HEK293 (cell line): ENCODE data around the gene KIF5B.

Source experiments
- KLF1 ChIP-seq: fragments of 450-650 bp; formaldehyde crosslinking; IDR thresholded peaks from 2 replicates; pipeline ENCODE4 v1.5.1; 2016; ENCODE audit warnings: missing biosample characterization, missing genetic modification characterization
- ZFP3 ChIP-seq: fragments of 450-650 bp; formaldehyde crosslinking; IDR thresholded peaks from 2 replicates; pipeline ENCODE4 v1.5.1; 2016; ENCODE audit warnings: low read depth, missing biosample characterization, missing genetic modification characterization
- ZNF549 ChIP-seq: fragments of 450-650 bp; IDR thresholded peaks from 2 replicates; pipeline ENCODE4 v1.5.1; 2018; ENCODE audit warnings: missing biosample characterization, missing genetic modification characterization, mild to moderate bottlenecking, inconsistent platforms, moderate library complexity
- TF ChIP-seq, protein P1 (sequence below): fragments of 450-650 bp; formaldehyde crosslinking; IDR thresholded peaks from 2 replicates; pipeline ENCODE4 v1.5.1; 2016; ENCODE audit warnings: missing biosample characterization, missing genetic modification characterization

KIF5B gene

DNA sequence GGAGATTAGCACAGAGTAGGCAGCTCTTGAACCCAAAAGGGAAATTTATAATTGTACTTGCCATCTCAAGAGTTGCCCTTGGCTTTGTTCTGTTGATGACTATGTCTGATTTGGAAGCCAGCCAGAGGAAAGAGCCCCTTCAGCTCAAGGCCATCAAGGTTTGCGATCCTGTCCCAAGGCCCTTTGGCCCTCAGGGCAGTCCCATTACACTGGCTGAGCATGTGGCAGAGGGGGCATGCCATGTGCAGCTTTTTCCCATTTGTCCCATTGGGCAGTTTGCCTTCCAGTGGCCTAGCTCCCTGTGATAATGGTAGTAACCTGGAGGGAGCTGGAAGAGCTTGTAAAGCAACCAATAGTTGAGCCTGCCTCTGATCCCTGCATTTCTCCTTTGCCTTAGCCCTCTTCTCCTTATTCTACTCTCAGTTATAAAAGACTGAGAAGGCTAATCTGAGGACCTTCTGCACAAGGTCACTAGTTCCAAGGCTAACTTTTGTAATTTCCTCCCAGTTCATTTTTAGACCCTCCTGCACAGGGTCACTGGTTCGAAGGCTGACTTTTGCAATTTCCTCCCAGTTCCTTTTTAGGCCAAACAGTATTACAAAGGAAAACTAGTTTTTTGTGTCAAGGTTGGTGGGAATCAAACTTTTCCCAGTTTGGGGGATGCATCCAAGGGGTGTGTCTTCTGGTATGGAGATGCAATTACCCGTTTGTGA, 96.6 kb downstream of the KIF5B start (continued):
- TF ChIP-seq, protein P1, sequence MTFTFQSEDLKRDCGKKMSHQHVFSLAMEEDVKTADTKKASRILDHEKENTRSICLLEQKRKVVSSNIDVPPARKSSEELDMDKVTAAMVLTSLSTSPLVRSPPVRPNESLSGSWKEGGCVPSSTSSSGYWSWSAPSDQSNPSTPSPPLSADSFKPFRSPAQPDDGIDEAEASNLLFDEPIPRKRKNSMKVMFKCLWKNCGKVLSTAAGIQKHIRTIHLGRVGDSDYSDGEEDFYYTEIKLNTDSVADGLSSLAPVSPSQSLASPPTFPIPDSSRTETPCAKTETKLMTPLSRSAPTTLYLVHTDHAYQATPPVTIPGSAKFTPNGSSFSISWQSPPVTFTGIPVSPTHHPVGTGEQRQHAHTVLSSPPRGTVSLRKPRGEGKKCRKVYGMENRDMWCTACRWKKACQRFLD (tag by site-specific recombination) = no peak
- TF ChIP-seq ZNF549 = no peak
- TF ChIP-seq KLF1 (tag by site-specific recombination) = no peak
- no peak for TF ChIP-seq ZFP3 (tag by site-specific recombination)
